DMS153 (cell line): ENCODE data around the gene VOPP1.

ENCODE experiments used
- DNase-seq: peaks from one replicate; lab custom pipeline; 2025; lab: John Stamatoyannopoulos, UW

Gene VOPP1

DNA sequence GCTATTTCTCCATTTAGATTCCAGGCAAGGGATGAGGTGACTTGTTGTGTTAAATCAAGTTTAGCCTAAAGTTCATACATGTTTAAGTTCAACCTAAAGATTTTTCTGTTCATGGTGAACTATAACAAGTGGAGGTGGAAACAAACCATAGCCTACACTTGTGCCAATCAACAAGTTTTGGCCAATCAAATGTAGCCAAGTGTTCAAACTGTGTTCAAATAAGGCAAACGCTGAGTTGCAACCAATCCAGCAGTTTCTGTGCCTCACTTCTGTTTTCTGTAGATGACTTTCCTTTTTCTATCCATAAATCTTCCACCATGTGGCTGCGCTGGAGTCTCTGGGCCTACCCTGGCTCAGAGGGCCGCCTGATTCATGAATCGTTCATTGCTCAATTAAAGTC lies 4.5 kb upstream of the VOPP1 start:
- no peak for DNase-seq

- no peak for DNase-seq
These were observed 3.4 kb upstream of the VOPP1 start for GRCh38 chr7:55575733-55576132.

GRCh38 chr7:55575098-55575497 lies 2.8 kb upstream of the VOPP1 start:
- DNase-seq, result no peak

DNA sequence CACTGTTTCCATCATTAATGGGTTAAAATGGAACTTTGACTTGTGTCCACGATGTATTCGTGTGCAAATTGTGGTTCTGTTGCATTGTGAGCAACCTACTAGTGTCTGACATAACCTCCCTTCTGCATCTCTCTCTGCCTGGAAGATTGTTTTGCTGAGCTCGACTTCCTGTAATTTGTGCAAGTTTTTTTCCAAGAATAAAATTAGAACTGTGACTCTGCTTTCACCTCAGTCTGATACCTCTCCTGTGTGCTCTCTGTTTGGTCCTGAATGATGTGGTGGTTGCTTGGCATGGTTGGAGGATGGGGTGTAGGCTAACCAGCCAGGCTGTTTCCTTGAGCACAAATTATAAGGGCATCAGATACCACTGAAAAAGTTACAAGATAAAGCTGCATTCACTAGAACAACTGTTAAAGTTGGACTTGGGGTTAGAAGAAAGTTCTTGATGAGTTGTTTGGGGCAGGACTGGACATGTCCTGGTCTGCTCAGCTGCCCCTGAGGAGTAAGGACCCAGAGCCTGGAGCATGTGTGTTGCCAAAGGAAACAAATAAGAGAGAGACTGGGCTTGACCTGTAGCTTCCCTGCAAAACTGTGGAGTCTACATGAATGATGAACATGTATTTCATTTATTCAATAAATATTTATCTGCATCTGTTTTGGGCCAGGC lies 1.9 kb upstream of the VOPP1 start:
- no peak for DNase-seq

- DNase-seq, result no peak
These were observed 1.1 kb upstream of the VOPP1 start for GRCh38 chr7:55573234-55573900.

- peak; percentile 36 for DNase-seq
These were observed 558 bp downstream of the VOPP1 start for GRCh38 chr7:55571511-55572377.

GRCh38 chr7:55570939-55571338 lies 1.4 kb downstream of the VOPP1 start:
- DNase-seq, result no peak

DNA sequence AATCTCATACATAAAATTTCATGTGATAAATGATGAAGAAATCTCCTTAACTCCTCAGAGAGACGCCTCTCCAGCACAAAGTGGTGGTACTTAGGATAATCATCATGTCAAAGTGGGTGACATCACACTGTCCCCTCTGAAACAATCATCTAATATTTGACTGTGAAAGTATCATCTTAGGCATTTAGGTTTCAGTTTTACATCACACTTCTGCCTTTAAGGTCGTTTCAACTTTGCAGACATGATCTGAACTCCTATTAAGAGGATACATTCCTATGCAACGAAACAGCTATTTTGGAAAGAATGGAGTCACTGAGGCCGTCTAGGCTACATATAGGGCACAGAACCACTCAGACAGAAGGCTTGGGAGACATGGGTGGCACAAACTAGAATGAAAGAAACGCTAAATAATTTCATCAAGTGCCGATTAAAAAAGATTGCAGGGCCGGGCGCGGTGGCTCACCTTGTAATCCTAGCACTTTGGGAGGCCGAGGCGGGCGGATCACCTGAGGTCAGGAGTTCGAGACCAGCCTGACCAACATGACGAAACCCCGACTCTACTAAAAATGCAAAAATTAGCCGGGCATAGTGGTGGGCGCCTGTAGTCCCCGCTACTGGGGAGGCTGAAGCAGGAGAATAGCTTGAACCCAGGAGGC lies 2.0 kb downstream of the VOPP1 start:
- DNase-seq, result no peak

DNA sequence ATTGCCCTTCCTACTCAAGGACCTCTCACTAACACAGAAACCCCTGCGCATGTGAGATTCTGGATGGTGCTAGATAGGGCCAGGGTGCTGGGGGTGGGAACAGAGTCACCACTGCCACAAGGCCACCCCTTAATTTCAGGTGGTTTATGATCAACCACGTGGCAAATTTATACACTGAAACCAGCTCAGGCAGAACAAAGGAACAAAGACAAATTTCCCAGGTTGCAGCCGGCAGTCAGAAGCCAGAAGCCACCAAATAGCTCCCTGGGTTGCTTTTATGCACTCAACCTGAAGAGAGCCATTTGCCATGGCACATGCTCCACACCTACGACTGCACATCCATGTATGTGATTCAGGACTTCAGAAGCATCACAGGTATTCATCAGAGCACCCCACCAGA lies 2.5 kb downstream of the VOPP1 start:
- DNase-seq, result no peak

- DNase-seq, result no peak
These were observed 3.0 kb downstream of the VOPP1 start for GRCh38 chr7:55569269-55569663.

DNA sequence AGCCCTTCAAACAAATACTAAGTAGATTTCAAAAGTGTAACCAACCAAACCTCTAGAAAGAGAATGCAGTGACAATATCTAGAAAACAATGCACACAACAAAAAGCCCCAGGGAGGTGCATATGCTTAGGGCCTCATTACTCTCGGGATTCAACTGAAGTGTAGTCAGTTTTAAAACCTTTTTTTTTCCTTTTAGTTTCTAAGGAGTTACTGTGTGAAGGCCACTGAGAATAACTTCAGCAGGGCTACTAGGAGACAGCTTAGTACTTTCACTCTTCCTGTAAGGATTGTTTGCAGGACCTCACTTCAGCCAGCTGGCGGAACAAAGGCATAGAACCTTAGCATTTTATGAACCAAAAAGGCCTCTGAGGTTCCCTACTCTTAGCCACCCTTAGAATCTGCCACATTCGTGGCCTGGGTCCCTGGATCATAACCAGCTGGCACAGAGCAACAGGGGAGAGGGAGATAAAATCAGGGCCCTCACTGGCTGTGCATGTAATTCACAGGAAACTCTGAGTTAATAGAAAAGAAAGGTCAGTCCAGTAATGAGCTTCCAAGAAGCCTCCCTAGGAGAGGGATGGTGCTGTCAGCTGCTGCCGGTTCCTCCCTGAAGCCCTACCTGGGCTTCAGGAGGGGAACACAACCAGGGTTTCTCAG lies 3.6 kb downstream of the VOPP1 start:
- no peak for DNase-seq

DNA sequence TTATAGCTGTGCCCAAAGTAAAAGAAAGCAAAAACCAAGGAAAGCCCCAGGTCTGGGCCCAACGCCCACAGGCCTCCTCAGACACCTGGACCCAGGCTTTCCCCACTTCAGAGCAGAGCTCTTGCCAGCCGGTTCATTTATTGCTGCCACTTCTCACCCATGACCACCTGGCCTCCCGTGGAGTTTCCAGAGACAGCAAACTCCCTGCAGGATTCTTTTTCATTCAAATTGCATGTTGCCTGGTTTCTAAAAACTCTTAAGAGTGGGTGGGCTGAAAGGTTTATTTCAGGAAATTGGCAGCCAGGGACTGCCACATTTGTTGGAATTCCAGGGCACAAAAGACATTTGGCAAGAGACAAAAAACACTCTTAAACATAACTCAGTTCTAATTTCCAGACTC lies 4.7 kb downstream of the VOPP1 start:
- DNase-seq, result no peak

GRCh38 chr7:55565681-55566080 lies 6.6 kb downstream of the VOPP1 start:
- no peak for DNase-seq

- DNase-seq, result no peak
These were observed 8.5 kb downstream of the VOPP1 start for GRCh38 chr7:55563596-55564325.

GRCh38 chr7:55561690-55562089 lies 10.6 kb downstream of the VOPP1 start:
- DNase-seq, result no peak

DNA sequence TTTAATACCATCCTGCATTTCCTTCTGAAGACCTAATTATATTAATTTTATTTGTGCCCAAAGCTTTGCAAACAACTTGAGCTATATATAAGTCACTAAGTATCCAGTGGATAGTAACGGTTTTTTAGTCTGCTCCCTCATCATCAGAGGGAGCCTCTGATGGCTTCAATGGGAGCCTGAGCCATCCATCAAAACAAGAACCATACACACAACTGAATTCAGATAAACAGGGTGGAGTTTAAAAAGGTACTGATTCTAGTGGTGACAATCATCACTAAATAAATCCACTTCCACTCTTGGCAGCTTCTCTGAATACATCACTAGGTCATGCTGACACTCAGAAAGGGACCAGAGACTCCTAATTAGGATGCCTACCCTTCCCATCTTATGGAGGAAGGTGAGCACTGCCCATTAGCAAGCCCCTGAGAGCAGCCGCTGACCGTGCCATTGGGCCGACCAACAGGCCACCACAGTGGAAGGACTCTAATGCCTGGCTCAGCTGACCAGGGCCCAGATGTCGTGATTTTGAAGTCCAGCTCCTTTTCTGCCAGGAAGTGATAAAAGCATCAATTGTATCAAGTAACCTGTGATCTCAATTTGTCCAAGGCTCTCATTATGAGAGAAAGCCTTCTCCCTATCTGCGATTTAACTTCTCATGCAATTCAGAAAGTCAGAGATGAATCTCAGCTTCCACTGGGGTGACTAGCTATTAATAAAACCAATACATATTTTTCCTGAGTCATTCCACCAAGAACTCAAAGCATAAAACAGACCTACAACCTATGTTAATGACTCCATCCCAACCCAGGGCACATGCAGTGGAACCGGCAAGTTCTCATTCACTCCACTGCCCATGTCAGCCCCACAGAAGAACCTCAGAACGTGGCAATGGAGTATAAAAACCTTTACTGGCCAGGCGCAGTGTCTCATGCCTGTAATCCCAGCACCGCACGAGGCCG lies 13.1 kb downstream of the VOPP1 start:
- DNase-seq, result no peak

DNA sequence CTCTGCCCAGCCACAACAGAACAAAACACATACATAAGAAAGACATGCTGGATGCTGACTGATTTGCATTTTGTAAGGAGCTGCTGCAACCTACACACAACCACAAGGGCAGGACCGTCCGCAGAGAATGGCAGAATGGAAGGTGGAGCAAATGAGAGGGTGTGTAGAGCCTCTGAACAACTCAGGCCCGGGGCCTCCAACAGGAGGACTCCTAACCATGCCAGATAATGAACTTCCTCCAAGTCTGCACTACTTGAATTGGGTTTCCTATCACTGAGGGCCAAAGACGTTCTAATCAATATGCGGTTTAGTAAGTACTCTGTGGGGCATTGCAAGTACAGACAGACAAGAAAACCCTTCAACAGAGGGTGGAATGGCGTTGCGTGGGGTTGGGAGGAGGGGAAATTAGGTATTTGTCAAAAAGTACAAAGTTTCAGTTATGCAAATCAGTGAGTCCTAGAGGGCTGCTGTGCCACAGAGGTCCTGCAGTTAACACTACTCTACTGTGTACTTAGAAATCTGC lies 14.6 kb downstream of the VOPP1 start:
- no peak for DNase-seq

DNA sequence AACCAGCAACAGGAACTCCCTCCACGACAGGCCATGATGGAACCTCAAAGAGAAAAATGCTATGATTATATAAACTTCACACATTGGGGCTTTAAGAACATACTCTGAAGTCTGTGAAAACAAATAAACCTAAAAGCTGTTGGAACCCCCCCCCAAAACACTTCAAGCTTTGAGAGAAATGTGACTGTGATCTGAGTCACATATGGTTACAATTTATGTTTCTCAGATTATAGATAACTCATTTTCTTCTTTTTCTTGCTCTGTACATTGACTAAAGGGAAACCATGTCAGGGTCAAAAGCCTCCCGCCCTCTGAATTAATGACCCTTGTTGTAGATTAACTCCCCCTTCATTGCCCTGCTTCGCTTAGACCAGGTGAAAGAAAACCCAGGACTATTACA lies 15.8 kb downstream of the VOPP1 start:
- no peak for DNase-seq

- no peak for DNase-seq
These were observed 16.3 kb downstream of the VOPP1 start for GRCh38 chr7:55556031-55556430.

GRCh38 chr7:55555160-55555559 lies 17.1 kb downstream of the VOPP1 start:
- DNase-seq, result no peak
